Endothelial cell of umbilical vein (primary cell): ENCODE data around the gene ITM2C. TPM values are rescaled to one million over a fixed set of nuclear protein-coding genes. Genes with fewer than 3 reads are reported as not detected.

ENCODE experiments used
- BruUV-seq: library from RNA; stranded (reverse); fragments of 400-500 nt; replicated peaks from 2 replicates; lab custom pipeline; 2021; lab: Mats Ljungman, UMichigan
- CTCF ChIA-PET: fragments of 300-600, 350-600 bp; sonication (Branson Sonifier 250); formaldehyde crosslinking; loops from one replicate; lab custom pipeline; 2021; ENCODE audit warnings: antibody characterized with exemption, inconsistent platforms; lab: Charles Lee
- POLR2A ChIA-PET: fragments of 300-600, 350-600 bp; sonication (Branson Sonifier 250); formaldehyde crosslinking; loops from one replicate; lab custom pipeline; 2021; ENCODE audit warnings: antibody characterized with exemption, inconsistent platforms; lab: Charles Lee
- DNase-seq: peaks from one replicate; pipeline ENCODE4 v3.0.0-alpha.2; 2011; ENCODE audit warnings: low read depth, low spot score
- FAIRE-seq: peaks from 2 replicates; lab custom pipeline; 2011; peaks lifted over from hg19 to GRCh38; lab: Jason Lieb, UNC
- H2AFZ ChIP-seq: 2 replicates; pipeline ENCODE4 v1.6.0; 2012; ENCODE audit warnings: low read depth, low read length, control low read depth, inconsistent platforms
- H3K27ac ChIP-seq: 2 replicates; pipeline ENCODE4 v1.5.1; 2011; ENCODE audit warnings: low read depth, mild to moderate bottlenecking, control low read depth, low read length, moderate library complexity; ENCODE audit not compliant: insufficient read depth
- H3K27me3 ChIP-seq, 2 experiments: 2 replicates each; pipeline versions ENCODE4 v1.6.0 to v1.6.1; 2011; ENCODE audit warnings: low read length in 2 of 2, mixed read lengths in 1 of 2; ENCODE audit not compliant: control insufficient read depth in 2 of 2, insufficient read depth in 2 of 2
- H3K36me3 ChIP-seq, 2 experiments: 2 replicates in 1 of 2; 3 replicates in 1 of 2; pipeline ENCODE4 v1.5.1; 2011; ENCODE audit warnings: low read length in 2 of 2, mild to moderate bottlenecking in 1 of 2, moderate library complexity in 1 of 2; ENCODE audit not compliant: control insufficient read depth in 2 of 2, insufficient read depth in 2 of 2; ENCODE audit errors: extremely low read depth in 1 of 2
- H3K4me1 ChIP-seq: 3 replicates; pipeline ENCODE4 v1.5.1; 2011; ENCODE audit warnings: mild to moderate bottlenecking, low read length; ENCODE audit not compliant: control insufficient read depth, insufficient read depth; ENCODE audit errors: extremely low read depth
- H3K4me2 ChIP-seq: 2 replicates; pipeline ENCODE4 v1.6.1; 2011; ENCODE audit warnings: low read length, control low read depth, mixed read lengths; ENCODE audit not compliant: insufficient read depth
- H3K4me3 ChIP-seq, 3 experiments: fragments of 200-600 bp in 1 of 3; sonication (generic), shearing (Covaris generic) in 1 of 3; replicated peaks in 1 of 3; 2 replicates each; pipeline ENCODE4 v1.5.1; 2011 to 2016; ENCODE audit warnings: control low read depth in 3 of 3, low read length in 3 of 3, mild to moderate bottlenecking in 2 of 3, inconsistent platforms in 1 of 3, low read depth in 1 of 3, moderate library complexity in 1 of 3; ENCODE audit not compliant: insufficient read depth in 1 of 3
- H3K79me2 ChIP-seq: 2 replicates; pipeline ENCODE4 v1.6.0; 2012; ENCODE audit warnings: low read length, inconsistent platforms; ENCODE audit not compliant: control insufficient read depth, insufficient read depth
- H3K9ac ChIP-seq: replicated peaks from 2 replicates; pipeline ENCODE3; 2011; ENCODE audit warnings: low read length, control low read depth; ENCODE audit not compliant: insufficient read depth; ENCODE audit errors: extremely low read depth
- H3K9me1 ChIP-seq: replicated peaks from 3 replicates; pipeline ENCODE4 v1.6.0; 2011; ENCODE audit warnings: mild to moderate bottlenecking, low read length; ENCODE audit not compliant: control insufficient read depth, insufficient read depth; ENCODE audit errors: extremely low read depth
- H3K9me3 ChIP-seq: replicated peaks from 2 replicates; pipeline ENCODE4 v1.5.1; 2012; ENCODE audit warnings: low read length, inconsistent platforms; ENCODE audit not compliant: control insufficient read depth, insufficient read depth
- H4K20me1 ChIP-seq: replicated peaks from 2 replicates; pipeline ENCODE3; 2011; ENCODE audit warnings: mild to moderate bottlenecking, low read length; ENCODE audit not compliant: control insufficient read depth, insufficient read depth; ENCODE audit errors: extremely low read depth
- EZH2 ChIP-seq: IDR thresholded peaks from 2 replicates; pipeline ENCODE4 v1.6.1; 2012; ENCODE audit warnings: borderline replicate concordance, low read depth, mild to moderate bottlenecking, moderate library complexity, low read length, inconsistent platforms; ENCODE audit not compliant: severe bottlenecking
- FOS ChIP-seq: IDR thresholded peaks from 2 replicates; pipeline ENCODE4 v1.6.1; 2011; ENCODE audit warnings: mild to moderate bottlenecking, low read length, moderate library complexity, borderline replicate concordance; ENCODE audit not compliant: insufficient read depth
- GATA2 ChIP-seq: IDR thresholded peaks from 2 replicates; pipeline ENCODE4 v1.7.0; 2011; ENCODE audit warnings: low read depth, mild to moderate bottlenecking, moderate library complexity, mixed read lengths, low read length; ENCODE audit not compliant: insufficient read length, insufficient read depth
- JUN ChIP-seq: IDR thresholded peaks from 2 replicates; pipeline ENCODE4 v1.6.1; 2011; ENCODE audit warnings: borderline replicate concordance, low read depth; ENCODE audit not compliant: insufficient read length, insufficient read depth
- MYC ChIP-seq: IDR thresholded peaks from one replicate; pipeline ENCODE4 v1.6.1; 2011; ENCODE audit warnings: mild to moderate bottlenecking, low read depth, low read length
- POLR2A ChIP-seq: IDR thresholded peaks from 2 replicates; pipeline ENCODE4 v1.6.1; 2012; ENCODE audit warnings: low read depth, mild to moderate bottlenecking, control low read depth, low read length
- POLR2AphosphoS5 ChIP-seq: IDR thresholded peaks from 2 replicates; pipeline ENCODE4 v1.6.1; 2012; ENCODE audit warnings: low read depth, mild to moderate bottlenecking, control low read depth, low read length, moderate library complexity; ENCODE audit not compliant: insufficient read depth
- dilution Hi-C: fragments of 300-500 bp; cut with MboI; formaldehyde crosslinking; loops from one replicate; pipeline ENCODE4 v1.15.0; 2019; ENCODE audit warnings: low sequenced_read_pairs; ENCODE audit not compliant: extremely low pct_ligation_motif_present
- intact Hi-C: fragments of 100-400 bp; cut with micrococcal nuclease; formaldehyde crosslinking; loops from one replicate; pipeline ENCODE4 v1.10.0; 2022
- polyA plus RNA-seq, 4 experiments: library from polyadenylated mRNA; depleted of rRNA in 3 of 4; stranded (reverse) in 3 of 4; unstranded in 1 of 4; fragments of >200 nt; gene quantifications; 2 replicates each; pipeline versions ENCODE4 v1.2.1 to v1.2.3, GENCODE V29; 2011 to 2012; ENCODE audit warnings: missing spikeins in 1 of 4
- total RNA-seq: library from RNA; stranded (reverse); gene quantifications from 2 replicates; pipeline ENCODE4 v1.2.3, GENCODE V29; 2021
- TF ChIP-seq, protein P1 (sequence below): IDR thresholded peaks from 2 replicates; pipeline ENCODE4 v1.6.1; 2011; ENCODE audit not compliant: insufficient read depth, insufficient read length
- TF ChIP-seq, protein P2 (sequence below), 2 donors: IDR thresholded peaks; 1 replicate in 1 of 2; 2 replicates in 1 of 2; pipeline ENCODE4 v1.5.1; 2011; ENCODE audit warnings: low read length in 2 of 2, mild to moderate bottlenecking in 2 of 2, moderate library complexity in 2 of 2, control low read depth in 1 of 2, inconsistent platforms in 1 of 2, low read depth in 1 of 2; ENCODE audit not compliant: insufficient read depth in 1 of 2; ENCODE audit errors: extremely low read depth in 1 of 2

The ITM2C gene
- total and polyA plus RNA-seq, 2 donors (not counting 3 experiments of a cell fraction or from before 2014, with no cell fraction given) = 12.0 to 12.1 TPM

DNA sequence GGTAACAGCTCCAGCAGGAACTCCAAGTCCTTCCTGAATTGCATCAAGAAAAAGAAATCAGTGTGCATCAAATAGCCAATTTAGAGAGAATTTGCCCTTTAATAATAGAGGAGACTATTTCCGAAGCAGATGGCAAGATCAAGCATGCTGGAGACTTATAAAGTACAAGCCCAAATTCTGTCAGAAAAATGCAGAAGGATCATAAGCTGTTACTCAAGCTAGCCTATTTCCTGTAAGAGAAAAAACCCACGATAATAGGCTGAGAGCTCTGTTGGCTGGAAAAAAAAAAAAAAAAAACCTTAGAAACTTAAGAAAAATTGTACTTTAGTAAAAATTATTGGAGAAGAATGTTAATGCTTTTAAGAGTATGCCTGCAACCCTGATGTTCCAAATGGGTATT lies 24.4 kb upstream of the ITM2C start:
- no peak for DNase-seq
- Histone ChIP-seq H3K9me1 (no peaks in the 10 kb centered on the region), H3K27ac (no peak overlapping the region), H3K27me3 (peaks cover 3 to 7% of the 10 kb centered on the region in 2 experiments), H3K36me3 (no peaks in the 10 kb centered on the region), H3K4me2 (no peak overlapping the region), H3K9me3 (no peaks in the 10 kb centered on the region), H2AFZ (no peak overlapping the region), H3K9ac (no peak overlapping the region), H3K4me3 (no peak overlapping the region), H3K4me1 (no peaks in the 10 kb centered on the region), H3K79me2 (no peaks in the 10 kb centered on the region), H4K20me1 (no peaks in the 10 kb centered on the region)
- ChIA-PET CTCF (interaction anchor here (1.0 to 2.4 kb wide), 6 partner anchors 10 to 572 kb away, joined by 3 to 21 read pairs (median 4); no protein-coding TSS in a partner anchor), POLR2A (no interaction called here)
- intact Hi-C loops (no loop called here), dilution Hi-C loops (no loop called here)
- BruUV-seq = no TSS peak
- no peak for FAIRE-seq
- TF ChIP-seq, protein P1, sequence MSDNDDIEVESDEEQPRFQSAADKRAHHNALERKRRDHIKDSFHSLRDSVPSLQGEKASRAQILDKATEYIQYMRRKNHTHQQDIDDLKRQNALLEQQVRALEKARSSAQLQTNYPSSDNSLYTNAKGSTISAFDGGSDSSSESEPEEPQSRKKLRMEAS = no peak
- TF ChIP-seq POLR2AphosphoS5 = no peak
- TF ChIP-seq, protein P2, sequence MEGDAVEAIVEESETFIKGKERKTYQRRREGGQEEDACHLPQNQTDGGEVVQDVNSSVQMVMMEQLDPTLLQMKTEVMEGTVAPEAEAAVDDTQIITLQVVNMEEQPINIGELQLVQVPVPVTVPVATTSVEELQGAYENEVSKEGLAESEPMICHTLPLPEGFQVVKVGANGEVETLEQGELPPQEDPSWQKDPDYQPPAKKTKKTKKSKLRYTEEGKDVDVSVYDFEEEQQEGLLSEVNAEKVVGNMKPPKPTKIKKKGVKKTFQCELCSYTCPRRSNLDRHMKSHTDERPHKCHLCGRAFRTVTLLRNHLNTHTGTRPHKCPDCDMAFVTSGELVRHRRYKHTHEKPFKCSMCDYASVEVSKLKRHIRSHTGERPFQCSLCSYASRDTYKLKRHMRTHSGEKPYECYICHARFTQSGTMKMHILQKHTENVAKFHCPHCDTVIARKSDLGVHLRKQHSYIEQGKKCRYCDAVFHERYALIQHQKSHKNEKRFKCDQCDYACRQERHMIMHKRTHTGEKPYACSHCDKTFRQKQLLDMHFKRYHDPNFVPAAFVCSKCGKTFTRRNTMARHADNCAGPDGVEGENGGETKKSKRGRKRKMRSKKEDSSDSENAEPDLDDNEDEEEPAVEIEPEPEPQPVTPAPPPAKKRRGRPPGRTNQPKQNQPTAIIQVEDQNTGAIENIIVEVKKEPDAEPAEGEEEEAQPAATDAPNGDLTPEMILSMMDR (IDR thresholded peaks at IDR 0.05; ENCODE audit: extremely low read depth in 1 of 2, insufficient read depth in 1 of 2, low read depth in 1 of 2, low read length in 2 of 2) = no peak

DNA sequence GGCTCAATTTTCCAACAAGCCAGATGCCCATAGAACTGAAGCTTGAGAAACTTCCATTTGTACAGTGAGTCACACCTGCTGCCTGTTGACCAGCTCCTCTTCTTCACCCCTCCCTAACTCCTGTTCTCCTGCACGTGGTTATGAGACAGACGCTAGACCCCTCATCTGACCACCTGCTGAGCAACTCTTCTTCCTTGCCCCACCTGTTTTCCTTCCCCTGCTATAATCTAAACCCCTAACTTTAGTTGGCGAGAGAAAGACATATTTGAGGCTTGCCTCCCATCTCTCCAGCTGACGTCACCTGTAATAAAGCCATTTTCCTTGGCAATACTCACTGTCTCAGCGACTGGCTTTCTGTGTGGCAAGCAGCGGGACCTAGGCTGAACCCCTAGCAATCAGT lies 22.3 kb upstream of the ITM2C start:
- Histone ChIP-seq H2AFZ (no peak overlapping the region), H3K9ac (no peak overlapping the region), H3K9me1 (no peaks in the 10 kb centered on the region), H3K27ac (no peak overlapping the region), H3K4me2 (no peak overlapping the region), H3K4me3 (no peak overlapping the region), H3K4me1 (no peaks in the 10 kb centered on the region), H4K20me1 (no peaks in the 10 kb centered on the region), H3K36me3 (no peaks in the 10 kb centered on the region), H3K27me3 (peaks cover 3 to 5% of the 10 kb centered on the region in 2 experiments), H3K9me3 (no peaks in the 10 kb centered on the region), H3K79me2 (no peaks in the 10 kb centered on the region)
- no TSS peak for BruUV-seq
- FAIRE-seq (no peak), DNase-seq (no peak)
- ChIA-PET CTCF (no interaction called here), POLR2A (no interaction called here)
- intact Hi-C loops (no loop called here), dilution Hi-C loops (no loop called here)
- TF ChIP-seq FOS (no peak), POLR2AphosphoS5 (no peak), POLR2A (no peak), JUN (no peak), GATA2 (no peak), MYC (no peak), EZH2 (no peak)
- TF ChIP-seq, protein P1 = no peak
- TF ChIP-seq, protein P2 (IDR thresholded peaks at IDR 0.05; ENCODE audit: extremely low read depth in 1 of 2, insufficient read depth in 1 of 2, low read depth in 1 of 2, low read length in 2 of 2) = no peak
